Stomach (tissue), 4 donors: ENCODE data around the gene SLC12A3.

ENCODE experiments used
- CTCF ChIP-seq, 7 experiments: fragments of 450-650 bp in 4 of 7; fragments of 200-600 bp in 3 of 7; sonication (generic) in 3 of 7; IDR thresholded peaks; one replicate each; pipeline ENCODE4 v1.5.1; 2016 to 2019; ENCODE audit warnings: antibody characterized with exemption in 7 of 7, control low read depth in 2 of 7, mild to moderate bottlenecking in 1 of 7
- POLR2A ChIP-seq, 4 donors: fragments of 450-650 bp; IDR thresholded peaks; one replicate each; pipeline ENCODE4 v1.6.1; 2016; ENCODE audit warnings: antibody characterized with exemption in 4 of 4, control low read depth in 2 of 4, mild to moderate bottlenecking in 1 of 4, moderate library complexity in 1 of 4

- no peak for TF ChIP-seq CTCF (IDR thresholded peaks at IDR 0.05)
- no peak for TF ChIP-seq POLR2A (IDR thresholded peaks at IDR 0.05)
Observed at GRCh38 chr16:56847173-56847910, 17.7 kb upstream of the SLC12A3 start.
